ENCODE data around the gene CLDN15.
"Not testable (repeated sequence)": the region's sequence is repeated elsewhere in the genome, so short reads cannot be mapped to it uniquely, and the experiment has no call there.

The CLDN15 gene

GRCh38 chr7:101205901-101206664, 31.5 kb downstream of the CLDN15 start:
- Histone ChIP-seq H3K36me3 (ENCODE audit: control insufficient read depth in 2 of 2, insufficient read depth in 2 of 2, low read length in 2 of 2) (peaks cover 0 to 22% of the 10 kb centered on the region in 2 donors), H3K27ac (ENCODE audit: low read length) (no peak overlapping the region), H3K4me3 (ENCODE audit: low read length in 2 of 2) (no peak overlapping the region), H3K9ac (ENCODE audit: low read length in 2 of 2) (no peak overlapping the region), H3K4me1 (ENCODE audit: control insufficient read depth, insufficient read depth, low read length) (peaks cover 10% of the 10 kb centered on the region), H3K27me3 (ENCODE audit: control insufficient read depth in 1 of 2, insufficient read depth in 2 of 2, low read length in 2 of 2) (peaks cover 13 to 17% of the 10 kb centered on the region in 2 donors), H3K9me3 (ENCODE audit: control insufficient read depth in 2 of 2, low read length in 2 of 2) (no peaks in the 10 kb centered on the region)

- not testable (repeated sequence) for H3K9me3 ChIP-seq (ENCODE audit: control insufficient read depth in 2 of 2, low read length in 2 of 2); H3K9ac ChIP-seq (ENCODE audit: low read length in 2 of 2); H3K4me3 ChIP-seq (ENCODE audit: low read length in 2 of 2); H3K4me1 ChIP-seq (ENCODE audit: control insufficient read depth, insufficient read depth, low read length); H3K27ac ChIP-seq (ENCODE audit: low read length)
- H3K36me3 ChIP-seq (ENCODE audit: control insufficient read depth in 2 of 2, insufficient read depth in 2 of 2, low read length in 2 of 2): peaks cover 0 to 14% of the 10 kb centered on the region in 2 donors
- H3K27me3 ChIP-seq (ENCODE audit: control insufficient read depth in 1 of 2, insufficient read depth in 2 of 2, low read length in 2 of 2): peaks cover 21 to 27% of the 10 kb centered on the region in 2 donors
Measured at GRCh38 chr7:101203740-101204738, 33.6 kb downstream of the CLDN15 start.

DNA sequence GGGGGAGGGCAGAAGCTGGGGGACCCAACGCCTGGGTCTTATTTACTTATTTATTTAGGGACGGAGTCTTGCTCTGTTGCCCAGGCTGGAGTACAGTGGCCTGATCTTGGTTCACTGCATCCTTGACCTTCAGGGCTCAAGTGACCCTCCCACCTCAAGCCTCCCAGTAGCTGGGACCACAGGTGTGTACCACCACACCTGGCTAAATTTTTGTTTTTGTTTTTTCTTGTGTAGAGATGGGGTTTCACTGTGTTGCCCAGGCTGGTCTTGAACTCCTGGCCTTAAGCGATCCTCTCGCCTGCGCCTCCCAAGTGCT, 35.0 kb downstream of the CLDN15 start:
- H3K9me3 ChIP-seq (ENCODE audit: control insufficient read depth in 2 of 2, low read length in 2 of 2): no peaks in the 10 kb centered on the region
- H3K4me3 ChIP-seq (ENCODE audit: low read length in 2 of 2): no peak overlapping the region
- H3K4me1 ChIP-seq (ENCODE audit: control insufficient read depth, insufficient read depth, low read length): peaks cover 10% of the 10 kb centered on the region
- no peak overlapping the region for H3K9ac ChIP-seq (ENCODE audit: low read length in 2 of 2)
- peaks cover 0 to 8% of the 10 kb centered on the region in 2 donors for H3K36me3 ChIP-seq (ENCODE audit: control insufficient read depth in 2 of 2, insufficient read depth in 2 of 2, low read length in 2 of 2)
- H3K27me3 ChIP-seq (ENCODE audit: control insufficient read depth in 1 of 2, insufficient read depth in 2 of 2, low read length in 2 of 2): peaks cover 23 to 33% of the 10 kb centered on the region in 2 donors
- H3K27ac ChIP-seq (ENCODE audit: low read length): no peak overlapping the region

- Histone ChIP-seq H3K36me3 (ENCODE audit: control insufficient read depth in 2 of 2, insufficient read depth in 2 of 2, low read length in 2 of 2) (peaks cover 0 to 6% of the 10 kb centered on the region in 2 donors), H3K9me3 (ENCODE audit: control insufficient read depth in 2 of 2, low read length in 2 of 2) (no peaks in the 10 kb centered on the region), H3K4me3 (ENCODE audit: low read length in 2 of 2) (peak overlapping the region in 1 of 2 donors; percentile 55), H3K9ac (ENCODE audit: low read length in 2 of 2) (no peak overlapping the region), H3K27ac (ENCODE audit: low read length) (no peak overlapping the region), H3K27me3 (ENCODE audit: control insufficient read depth in 1 of 2, insufficient read depth in 2 of 2, low read length in 2 of 2) (peaks cover 23 to 33% of the 10 kb centered on the region in 2 donors), H3K4me1 (ENCODE audit: control insufficient read depth, insufficient read depth, low read length) (peaks cover 10% of the 10 kb centered on the region)
Measured at GRCh38 chr7:101201695-101202602, 35.7 kb downstream of the CLDN15 start.

DNA sequence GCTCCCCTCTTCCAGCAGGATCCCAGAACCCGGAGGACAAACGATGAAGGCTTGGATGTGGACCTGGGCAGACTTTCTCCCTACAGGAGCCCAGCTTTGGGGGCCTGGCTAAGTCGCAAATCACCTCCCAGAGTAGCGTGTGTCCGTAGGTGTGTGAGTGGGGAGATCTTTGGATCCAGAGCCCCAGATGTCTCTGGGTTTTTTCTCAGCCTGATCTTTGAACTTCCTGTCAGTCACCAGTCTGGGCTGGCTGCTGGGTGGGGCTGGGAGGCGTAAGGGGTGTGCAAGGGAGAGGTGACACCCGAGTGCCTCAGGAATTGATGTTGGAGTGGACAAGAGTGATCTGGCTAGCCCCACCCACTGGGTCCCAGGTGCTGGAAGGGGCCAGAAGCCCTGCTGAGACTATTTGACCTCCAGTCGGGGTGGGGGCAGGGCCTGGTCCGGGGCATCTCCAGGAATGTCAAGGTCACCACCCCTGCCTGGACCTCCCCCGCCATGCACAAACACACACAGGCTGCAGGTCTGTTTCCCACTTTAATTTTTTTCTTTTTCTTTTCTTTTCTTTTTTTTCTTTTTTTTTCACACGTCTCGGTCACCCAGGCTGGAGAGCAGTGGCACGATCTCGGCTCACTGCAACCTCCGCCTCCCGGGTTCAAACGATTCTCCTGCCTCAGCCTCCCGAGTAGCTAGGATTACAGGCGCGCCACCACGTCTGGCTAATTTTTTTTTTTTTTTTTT, 36.6 kb downstream of the CLDN15 start, which contains the start of gene MOGAT3:
MOGAT3 (minus strand) TSS at position 175 of the 738 bp plus-strand sequence. CDS start 182 bp downstream, outside the sequence.
- Histone ChIP-seq H3K36me3 (ENCODE audit: control insufficient read depth in 2 of 2, insufficient read depth in 2 of 2, low read length in 2 of 2) (peaks cover 0 to 1% of the 10 kb centered on the region in 2 donors), H3K4me3 (ENCODE audit: low read length in 2 of 2) (peak within 1 kb of the TSS in 1 of 2 donors; percentile 55), H3K9ac (ENCODE audit: low read length in 2 of 2) (no peak within 1 kb of the TSS), H3K27ac (ENCODE audit: low read length) (no peak within 1 kb of the TSS), H3K27me3 (ENCODE audit: control insufficient read depth in 1 of 2, insufficient read depth in 2 of 2, low read length in 2 of 2) (peaks cover 25 to 34% of the 10 kb centered on the region in 2 donors), H3K9me3 (ENCODE audit: control insufficient read depth in 2 of 2, low read length in 2 of 2) (no peaks in the 10 kb centered on the region), H3K4me1 (ENCODE audit: control insufficient read depth, insufficient read depth, low read length) (peaks cover 10% of the 10 kb centered on the region)

DNA sequence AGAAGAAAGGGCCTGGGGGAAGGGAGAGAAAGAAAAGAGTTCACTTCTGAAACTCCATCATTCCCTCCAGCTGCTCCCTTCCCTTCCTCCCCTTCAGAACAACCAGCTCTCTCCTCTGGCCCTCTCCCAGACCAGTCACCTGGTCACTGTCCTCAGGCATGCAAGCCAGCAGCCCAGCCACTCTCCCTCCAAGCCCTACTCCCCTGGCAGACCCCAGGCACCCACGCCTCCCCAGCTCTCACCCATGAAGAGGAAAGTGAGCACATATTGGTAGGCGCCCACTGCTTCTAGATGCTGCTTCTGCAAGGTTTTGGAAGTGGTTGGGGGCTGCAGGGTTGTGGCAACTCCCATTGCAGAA, 37.1 kb downstream of the CLDN15 start:
- no peak overlapping the region for H3K4me3 ChIP-seq (ENCODE audit: low read length in 2 of 2)
- no peak overlapping the region for H3K9ac ChIP-seq (ENCODE audit: low read length in 2 of 2)
- no peaks in the 10 kb centered on the region for H3K36me3 ChIP-seq (ENCODE audit: control insufficient read depth in 2 of 2, insufficient read depth in 2 of 2, low read length in 2 of 2)
- H3K4me1 ChIP-seq (ENCODE audit: control insufficient read depth, insufficient read depth, low read length): peaks cover 10% of the 10 kb centered on the region
- H3K9me3 ChIP-seq (ENCODE audit: control insufficient read depth in 2 of 2, low read length in 2 of 2): no peaks in the 10 kb centered on the region
- peaks cover 26 to 36% of the 10 kb centered on the region in 2 donors for H3K27me3 ChIP-seq (ENCODE audit: control insufficient read depth in 1 of 2, insufficient read depth in 2 of 2, low read length in 2 of 2)
- H3K27ac ChIP-seq (ENCODE audit: low read length): no peak overlapping the region

GRCh38 chr7:101199522-101199921, 38.1 kb downstream of the CLDN15 start:
- H3K27me3 ChIP-seq (ENCODE audit: control insufficient read depth in 1 of 2, insufficient read depth in 2 of 2, low read length in 2 of 2): peaks cover 26 to 40% of the 10 kb centered on the region in 2 donors
- H3K27ac ChIP-seq (ENCODE audit: low read length); H3K4me3 ChIP-seq (ENCODE audit: low read length in 2 of 2); H3K4me1 ChIP-seq (ENCODE audit: control insufficient read depth, insufficient read depth, low read length); H3K36me3 ChIP-seq (ENCODE audit: control insufficient read depth in 2 of 2, insufficient read depth in 2 of 2, low read length in 2 of 2); H3K9me3 ChIP-seq (ENCODE audit: control insufficient read depth in 2 of 2, low read length in 2 of 2); H3K9ac ChIP-seq (ENCODE audit: low read length in 2 of 2): not testable (repeated sequence)

GRCh38 chr7:101198476-101198875, 39.1 kb downstream of the CLDN15 start:
- Histone ChIP-seq H3K9ac (ENCODE audit: low read length in 2 of 2) (no peak overlapping the region), H3K4me3 (ENCODE audit: low read length in 2 of 2) (no peak overlapping the region), H3K27ac (ENCODE audit: low read length) (no peak overlapping the region), H3K36me3 (ENCODE audit: control insufficient read depth in 2 of 2, insufficient read depth in 2 of 2, low read length in 2 of 2) (no peaks in the 10 kb centered on the region), H3K27me3 (ENCODE audit: control insufficient read depth in 1 of 2, insufficient read depth in 2 of 2, low read length in 2 of 2) (peaks cover 26 to 43% of the 10 kb centered on the region in 2 donors), H3K9me3 (ENCODE audit: control insufficient read depth in 2 of 2, low read length in 2 of 2) (no peaks in the 10 kb centered on the region), H3K4me1 (ENCODE audit: control insufficient read depth, insufficient read depth, low read length) (peaks cover 10% of the 10 kb centered on the region)

GRCh38 chr7:101197991-101198390, 39.6 kb downstream of the CLDN15 start:
- Histone ChIP-seq H3K9me3 (ENCODE audit: control insufficient read depth in 2 of 2, low read length in 2 of 2) (no peaks in the 10 kb centered on the region), H3K27me3 (ENCODE audit: control insufficient read depth in 1 of 2, insufficient read depth in 2 of 2, low read length in 2 of 2) (peaks cover 25 to 38% of the 10 kb centered on the region in 2 donors), H3K27ac (ENCODE audit: low read length) (no peak overlapping the region), H3K36me3 (ENCODE audit: control insufficient read depth in 2 of 2, insufficient read depth in 2 of 2, low read length in 2 of 2) (no peaks in the 10 kb centered on the region), H3K4me3 (ENCODE audit: low read length in 2 of 2) (no peak overlapping the region), H3K4me1 (ENCODE audit: control insufficient read depth, insufficient read depth, low read length) (peaks cover 10% of the 10 kb centered on the region), H3K9ac (ENCODE audit: low read length in 2 of 2) (no peak overlapping the region)
